ENCODE data around the gene TNFAIP8L1. TPM values are rescaled to one million over a fixed set of nuclear protein-coding genes. Genes with fewer than 3 reads are reported as not detected.

The TNFAIP8L1 gene
- total RNA-seq, 4 donors from 2014 or later = 3.8 to 9.5 (median 7.8) TPM

DNA sequence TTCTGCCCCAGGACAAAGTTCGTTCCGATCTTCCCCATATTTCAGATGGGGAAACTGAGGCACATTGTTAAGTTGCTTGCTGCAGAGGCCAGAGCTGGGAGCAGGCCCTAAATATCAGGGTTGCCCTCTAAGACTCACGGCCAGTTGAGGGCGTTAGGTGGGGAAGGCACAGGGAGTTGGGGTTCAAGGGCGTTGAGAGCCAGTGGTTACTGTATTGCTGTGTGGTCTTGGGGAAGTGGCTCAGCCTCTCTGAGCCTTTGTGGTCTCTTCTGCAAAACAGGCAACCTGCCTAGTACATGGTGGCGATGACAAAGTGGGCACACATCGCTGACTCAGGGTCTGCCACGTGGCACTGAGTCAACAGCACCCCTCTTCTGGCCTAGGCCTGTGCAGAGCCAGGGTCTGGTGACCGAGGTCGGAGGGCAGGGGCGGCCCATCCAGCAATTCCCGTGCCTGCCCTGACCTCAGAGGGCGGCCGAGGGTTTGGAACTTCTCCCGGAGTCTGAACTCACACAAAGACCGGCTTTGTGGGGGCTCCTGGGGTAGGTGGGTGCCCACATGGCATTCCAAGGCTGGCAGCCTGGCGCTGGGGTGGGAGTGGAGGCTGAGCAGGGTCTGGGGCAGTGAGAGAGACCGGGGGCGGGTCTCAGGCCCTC, 10.2 kb downstream of the TNFAIP8L1 start:
- intact Hi-C loops (cut with DNase I) = no loop called here
- no peak overlapping the region for H3K4me3 ChIP-seq (replicated peaks in 1 of 3)
- TF ChIP-seq POLR2A (IDR thresholded peaks at IDR 0.05) = no peak
- TF ChIP-seq, protein P1, sequence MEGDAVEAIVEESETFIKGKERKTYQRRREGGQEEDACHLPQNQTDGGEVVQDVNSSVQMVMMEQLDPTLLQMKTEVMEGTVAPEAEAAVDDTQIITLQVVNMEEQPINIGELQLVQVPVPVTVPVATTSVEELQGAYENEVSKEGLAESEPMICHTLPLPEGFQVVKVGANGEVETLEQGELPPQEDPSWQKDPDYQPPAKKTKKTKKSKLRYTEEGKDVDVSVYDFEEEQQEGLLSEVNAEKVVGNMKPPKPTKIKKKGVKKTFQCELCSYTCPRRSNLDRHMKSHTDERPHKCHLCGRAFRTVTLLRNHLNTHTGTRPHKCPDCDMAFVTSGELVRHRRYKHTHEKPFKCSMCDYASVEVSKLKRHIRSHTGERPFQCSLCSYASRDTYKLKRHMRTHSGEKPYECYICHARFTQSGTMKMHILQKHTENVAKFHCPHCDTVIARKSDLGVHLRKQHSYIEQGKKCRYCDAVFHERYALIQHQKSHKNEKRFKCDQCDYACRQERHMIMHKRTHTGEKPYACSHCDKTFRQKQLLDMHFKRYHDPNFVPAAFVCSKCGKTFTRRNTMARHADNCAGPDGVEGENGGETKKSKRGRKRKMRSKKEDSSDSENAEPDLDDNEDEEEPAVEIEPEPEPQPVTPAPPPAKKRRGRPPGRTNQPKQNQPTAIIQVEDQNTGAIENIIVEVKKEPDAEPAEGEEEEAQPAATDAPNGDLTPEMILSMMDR (IDR thresholded peaks at IDR 0.05) = no peak
- H3K4me1 ChIP-seq = no peaks in the 10 kb centered on the region
- whole genome bisulfite sequencing, 2 donors = 88 to 90% methylated on average over 5 to 19 of the region's 19 CpGs
- H3K36me3 ChIP-seq = no peaks in the 10 kb centered on the region
- H3K27ac ChIP-seq = no peak overlapping the region
- H3K9me3 ChIP-seq = no peaks in the 10 kb centered on the region
- no peaks in the 10 kb centered on the region for H3K27me3 ChIP-seq
- no peak for DNase-seq

DNA sequence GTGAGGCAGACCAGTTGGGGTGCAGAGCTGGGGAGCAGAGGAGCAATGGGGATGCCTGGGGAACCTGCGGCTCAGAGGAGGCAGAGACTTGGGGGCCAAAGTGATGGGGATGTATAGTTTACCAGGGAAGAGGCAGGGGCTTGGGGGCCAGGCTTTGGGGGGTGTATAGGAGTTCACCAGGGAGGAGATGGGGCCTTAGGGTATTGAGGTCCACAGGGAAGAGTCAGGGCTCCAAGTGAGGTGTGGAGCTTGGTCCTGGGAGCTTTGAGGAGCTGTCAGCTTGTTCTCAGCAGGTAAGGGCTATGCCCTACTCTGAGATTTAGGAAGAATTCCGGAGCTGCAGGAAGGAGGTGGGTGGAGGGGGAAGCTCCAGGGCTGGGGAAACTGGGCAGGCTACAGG, 10.8 kb downstream of the TNFAIP8L1 start:
- no peaks in the 10 kb centered on the region for H3K36me3 ChIP-seq
- H3K4me3 ChIP-seq (replicated peaks in 1 of 3) = no peak overlapping the region
- no peaks in the 10 kb centered on the region for H3K27me3 ChIP-seq
- H3K27ac ChIP-seq = no peak overlapping the region
- DNase-seq = no peak
- WGBS, 2 donors = 65 to 82% methylated on average over 2 of the region's 2 CpGs
- no peaks in the 10 kb centered on the region for H3K4me1 ChIP-seq
- intact Hi-C loops (cut with DNase I) = no loop called here
- TF ChIP-seq POLR2A (IDR thresholded peaks at IDR 0.05) = no peak
- H3K9me3 ChIP-seq = no peaks in the 10 kb centered on the region

- no peak for DNase-seq
- no peak for TF ChIP-seq POLR2A (IDR thresholded peaks at IDR 0.05)
- TF ChIP-seq, protein P1 (IDR thresholded peaks at IDR 0.05) = no peak
- peaks cover 1 to 7% of the 10 kb centered on the region in 2 donors for H3K36me3 ChIP-seq
- no peak overlapping the region for H3K4me3 ChIP-seq (replicated peaks in 1 of 3)
- no peaks in the 10 kb centered on the region for H3K4me1 ChIP-seq
- WGBS, 2 donors = 97% methylated on average over 27 to 35 of the region's 44 CpGs
- intact Hi-C loops (cut with DNase I) = no loop called here
- H3K27me3 ChIP-seq = no peaks in the 10 kb centered on the region
- H3K27ac ChIP-seq = no peak overlapping the region
- no peaks in the 10 kb centered on the region for H3K9me3 ChIP-seq
These were observed 12.8 kb downstream of the TNFAIP8L1 start for GRCh38 chr19:4652075-4652474.

- Histone ChIP-seq H3K36me3 (peaks cover 20 to 23% of the 10 kb centered on the region in 2 donors), H3K27ac (no peak overlapping the region), H3K4me3 (replicated peaks in 1 of 3) (no peak overlapping the region), H3K9me3 (no peaks in the 10 kb centered on the region), H3K27me3 (no peaks in the 10 kb centered on the region), H3K4me1 (no peaks in the 10 kb centered on the region)
- intact Hi-C loops (cut with DNase I) = no loop called here
- WGBS, 2 donors = 82% methylated on average over 9 to 13 of the region's 13 CpGs
- DNase-seq = no peak
- TF ChIP-seq, protein P1 (IDR thresholded peaks at IDR 0.05) = no peak
- no peak for TF ChIP-seq POLR2A (IDR thresholded peaks at IDR 0.05)
These were observed 14.6 kb downstream of the TNFAIP8L1 start for GRCh38 chr19:4653793-4654436.

DNA sequence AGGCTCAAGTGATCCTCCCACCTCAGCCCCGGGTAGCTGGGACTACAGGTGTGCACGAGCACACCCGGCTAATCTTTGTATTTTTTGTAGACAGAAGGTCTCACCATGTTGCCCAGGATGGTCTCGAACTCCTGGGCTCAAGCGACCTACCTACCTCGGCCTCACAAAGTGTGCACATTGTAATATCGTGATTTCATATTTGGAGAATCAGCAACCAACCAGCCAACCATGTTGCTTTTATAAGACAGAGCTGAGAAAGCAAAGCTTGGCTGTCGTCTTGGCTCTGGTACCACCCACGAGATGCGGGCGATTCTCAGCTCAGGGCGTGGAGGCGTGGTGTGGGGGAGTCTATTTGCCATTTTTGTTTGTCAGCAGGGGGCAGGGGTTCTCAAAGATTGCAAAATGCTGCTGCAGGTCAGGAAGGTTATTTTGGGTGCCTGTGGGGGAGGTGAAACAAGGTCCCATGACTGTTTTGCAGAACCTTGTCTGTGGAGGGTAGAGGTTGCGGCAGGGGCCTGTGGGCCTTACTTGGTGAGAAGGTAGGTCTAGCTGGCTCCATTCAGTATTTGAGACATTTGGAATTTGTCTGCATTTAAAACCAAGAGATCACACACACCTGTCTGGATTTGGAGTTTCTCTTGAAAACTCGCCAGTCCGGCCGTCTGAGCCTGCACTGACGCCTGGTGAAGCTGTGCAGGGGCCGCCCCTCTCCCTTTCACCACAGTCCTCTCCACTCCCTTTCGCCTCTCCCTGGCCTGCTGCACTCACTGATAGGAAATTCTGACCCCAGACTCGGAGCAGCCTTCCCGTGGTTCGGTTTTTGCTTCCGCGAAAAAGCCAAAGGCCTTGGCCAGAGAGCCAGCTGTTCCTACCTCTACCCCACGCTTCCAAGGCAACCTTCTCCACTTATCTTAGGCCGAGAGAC, 15.4 kb downstream of the TNFAIP8L1 start:
- WGBS, 2 donors = 83 to 88% methylated on average over 27 of the region's 27 CpGs
- no peaks in the 10 kb centered on the region for H3K27me3 ChIP-seq
- H3K27ac ChIP-seq = no peak overlapping the region
- H3K4me3 ChIP-seq (replicated peaks in 1 of 3) = no peak overlapping the region
- peaks cover 28 to 30% of the 10 kb centered on the region in 2 donors for H3K36me3 ChIP-seq
- no peaks in the 10 kb centered on the region for H3K4me1 ChIP-seq
- no peak for DNase-seq
- no peak for TF ChIP-seq POLR2A (IDR thresholded peaks at IDR 0.05)
- TF ChIP-seq, protein P1 (IDR thresholded peaks at IDR 0.05) = no peak
- intact Hi-C loops (cut with DNase I) = no loop called here
- H3K9me3 ChIP-seq = no peaks in the 10 kb centered on the region

Data from thyroid gland (tissue), 4 donors.